Measurements from ENCODE around the gene GOLGA6L2. TPM values are rescaled to one million over a fixed set of nuclear protein-coding genes. Genes with fewer than 3 reads are reported as not detected.

GOLGA6L2 gene
- total and polyA plus RNA-seq, 2 experiments from 2014 or later = not detected

- H3K9me2 ChIP-seq (replicated peaks; ENCODE audit: insufficient read depth) = no peaks in the 10 kb centered on the region
- no peak overlapping the region for H3K4me2 ChIP-seq
- H3K4me3 ChIP-seq = no peak overlapping the region
- no peaks in the 10 kb centered on the region for H4K20me1 ChIP-seq (ENCODE audit: insufficient read depth, poor library complexity, severe bottlenecking)
- 73% methylated on average over 3 of the region's 3 CpGs for WGBS (ENCODE audit: low lambda C conversion rate, missing lambda C conversion rate)
- H3K4me1 ChIP-seq (ENCODE audit: insufficient read depth) = no peaks in the 10 kb centered on the region
- no peaks in the 10 kb centered on the region for H3K79me2 ChIP-seq
- no peaks in the 10 kb centered on the region for H3K36me3 ChIP-seq (replicated peaks; ENCODE audit: insufficient read depth, low read depth)
- no peak overlapping the region for H2AFZ ChIP-seq
- H3K9me3 ChIP-seq (ENCODE audit: low read depth) = no peaks in the 10 kb centered on the region
- TF ChIP-seq CTCF (IDR thresholded peaks at IDR 0.05; ENCODE audit: poor library complexity) = no peak
- no peak for TF ChIP-seq EZH2 (IDR thresholded peaks at IDR 0.05; ENCODE audit: borderline replicate concordance)
- TF ChIP-seq EZH2phosphoT487 (IDR thresholded peaks at IDR 0.05; ENCODE audit: low read depth, severe bottlenecking, unreplicated experiment) = no peak
- H3K27ac ChIP-seq = no peak overlapping the region
- DNase-seq (ENCODE audit: low spot score) = no peak
- H3K27me3 ChIP-seq = no peaks in the 10 kb centered on the region
These were observed 25.6 kb upstream of the GOLGA6L2 start for GRCh38 chr15:23472678-23473077.

GRCh38 chr15:23472033-23472432 is 25.0 kb upstream of the GOLGA6L2 start:
- no peaks in the 10 kb centered on the region for H3K79me2 ChIP-seq
- no peaks in the 10 kb centered on the region for H4K20me1 ChIP-seq (ENCODE audit: insufficient read depth, poor library complexity, severe bottlenecking)
- H3K4me2 ChIP-seq = no peak overlapping the region
- no peaks in the 10 kb centered on the region for H3K9me2 ChIP-seq (replicated peaks; ENCODE audit: insufficient read depth)
- H3K9me3 ChIP-seq (ENCODE audit: low read depth) = no peaks in the 10 kb centered on the region
- no peak for TF ChIP-seq EZH2 (IDR thresholded peaks at IDR 0.05; ENCODE audit: borderline replicate concordance)
- TF ChIP-seq EZH2phosphoT487 (IDR thresholded peaks at IDR 0.05; ENCODE audit: low read depth, severe bottlenecking, unreplicated experiment) = no peak
- TF ChIP-seq CTCF (IDR thresholded peaks at IDR 0.05; ENCODE audit: poor library complexity) = no peak
- no peaks in the 10 kb centered on the region for H3K4me1 ChIP-seq (ENCODE audit: insufficient read depth)
- no peak overlapping the region for H3K27ac ChIP-seq
- no peak overlapping the region for H3K4me3 ChIP-seq
- WGBS (ENCODE audit: low lambda C conversion rate, missing lambda C conversion rate) = 70% methylated on average over 1 of the region's 1 CpG
- no peak overlapping the region for H2AFZ ChIP-seq
- H3K36me3 ChIP-seq (replicated peaks; ENCODE audit: insufficient read depth, low read depth) = no peaks in the 10 kb centered on the region
- H3K27me3 ChIP-seq = no peaks in the 10 kb centered on the region
- no peak for DNase-seq (ENCODE audit: low spot score)

- peak; percentile 39 for DNase-seq (ENCODE audit: low spot score)
- Histone ChIP-seq H3K27me3 (no peaks in the 10 kb centered on the region), H3K27ac (no peak overlapping the region), H4K20me1 (ENCODE audit: insufficient read depth, poor library complexity, severe bottlenecking) (no peaks in the 10 kb centered on the region), H3K36me3 (replicated peaks; ENCODE audit: insufficient read depth, low read depth) (no peaks in the 10 kb centered on the region), H2AFZ (no peak overlapping the region), H3K9me3 (ENCODE audit: low read depth) (no peaks in the 10 kb centered on the region), H3K79me2 (no peaks in the 10 kb centered on the region), H3K4me3 (no peak overlapping the region), H3K9me2 (replicated peaks; ENCODE audit: insufficient read depth) (no peaks in the 10 kb centered on the region), H3K4me1 (ENCODE audit: insufficient read depth) (no peaks in the 10 kb centered on the region), H3K4me2 (no peak overlapping the region)
- 90% methylated on average over 3 of the region's 3 CpGs for WGBS (ENCODE audit: low lambda C conversion rate, missing lambda C conversion rate)
- TF ChIP-seq EZH2 (IDR thresholded peaks at IDR 0.05; ENCODE audit: borderline replicate concordance) (no peak), EZH2phosphoT487 (IDR thresholded peaks at IDR 0.05; ENCODE audit: low read depth, severe bottlenecking, unreplicated experiment) (no peak), CTCF (IDR thresholded peaks at IDR 0.05; ENCODE audit: poor library complexity) (peak; percentile 42)
These were observed 20.1 kb upstream of the GOLGA6L2 start for GRCh38 chr15:23467110-23467600.

GRCh38 chr15:23457890-23458289 is 10.8 kb upstream of the GOLGA6L2 start:
- TF ChIP-seq CTCF (IDR thresholded peaks at IDR 0.05; ENCODE audit: poor library complexity) (no peak), EZH2 (IDR thresholded peaks at IDR 0.05; ENCODE audit: borderline replicate concordance) (no peak), EZH2phosphoT487 (IDR thresholded peaks at IDR 0.05; ENCODE audit: low read depth, severe bottlenecking, unreplicated experiment) (no peak)
- Histone ChIP-seq H3K27me3 (no peaks in the 10 kb centered on the region), H3K4me3 (no peak overlapping the region), H3K36me3 (replicated peaks; ENCODE audit: insufficient read depth, low read depth) (no peaks in the 10 kb centered on the region), H3K9me3 (ENCODE audit: low read depth) (no peaks in the 10 kb centered on the region), H4K20me1 (ENCODE audit: insufficient read depth, poor library complexity, severe bottlenecking) (no peaks in the 10 kb centered on the region), H3K27ac (no peak overlapping the region), H3K4me2 (no peak overlapping the region), H2AFZ (no peak overlapping the region), H3K4me1 (ENCODE audit: insufficient read depth) (no peaks in the 10 kb centered on the region), H3K9me2 (replicated peaks; ENCODE audit: insufficient read depth) (no peaks in the 10 kb centered on the region), H3K79me2 (no peaks in the 10 kb centered on the region)
- no peak for DNase-seq (ENCODE audit: low spot score)
- 68% methylated on average over 5 of the region's 5 CpGs for WGBS (ENCODE audit: low lambda C conversion rate, missing lambda C conversion rate)
